OCI-LY1 (cell line): ENCODE data around the gene OR9Q1.

Source experiments
- EZH2 ChIP-seq: fragments of 200-600 bp; sonication (generic), shearing (Covaris generic); IDR thresholded peaks from 2 replicates; pipeline ENCODE4 v1.8.0; 2017; ENCODE audit warnings: borderline replicate concordance, mixed run types, mild to moderate bottlenecking, antibody characterized with exemption, low read length, moderate library complexity, mixed read lengths
- TF ChIP-seq, protein P1 (sequence below): fragments of 200-600 bp; sonication (generic), shearing (Covaris generic); IDR thresholded peaks from 2 replicates; pipeline ENCODE4 v1.5.1; 2017; ENCODE audit warnings: mild to moderate bottlenecking, antibody characterized with exemption, low read length, moderate library complexity, mixed read lengths

DNA sequence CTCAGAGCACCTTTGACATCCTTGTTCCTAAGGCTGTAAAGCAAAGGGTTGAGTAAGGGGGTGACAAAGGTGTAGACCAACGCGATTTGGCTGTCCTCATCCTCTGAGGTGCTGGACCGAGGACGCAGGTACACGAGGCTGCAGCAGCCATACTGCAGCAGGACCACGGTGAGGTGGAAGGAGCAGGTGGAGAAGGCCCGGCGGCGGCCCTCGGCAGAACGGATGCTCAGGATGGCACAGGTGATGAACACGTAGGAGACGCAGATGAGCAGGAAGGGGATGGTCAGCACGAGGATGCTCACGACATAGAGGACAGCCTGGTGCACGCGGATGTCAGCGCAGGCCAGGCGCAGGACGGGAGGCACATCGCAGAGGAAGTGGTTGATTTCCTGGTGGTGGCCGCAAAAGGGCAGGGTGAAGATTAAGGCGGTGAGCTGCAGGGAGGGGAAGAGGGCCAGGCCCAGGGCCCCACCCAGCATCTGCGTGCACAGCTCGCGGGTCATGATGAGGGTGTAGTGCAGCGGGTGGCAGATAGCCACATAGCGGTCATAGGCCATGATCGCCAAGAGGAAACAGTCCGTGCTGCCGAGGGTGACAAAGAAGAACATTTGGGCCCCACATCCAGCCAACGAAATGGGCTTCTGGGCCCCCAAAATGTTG lies 204.4 kb downstream of the OR9Q1 start:
- no peak for TF ChIP-seq EZH2
- TF ChIP-seq, protein P1, sequence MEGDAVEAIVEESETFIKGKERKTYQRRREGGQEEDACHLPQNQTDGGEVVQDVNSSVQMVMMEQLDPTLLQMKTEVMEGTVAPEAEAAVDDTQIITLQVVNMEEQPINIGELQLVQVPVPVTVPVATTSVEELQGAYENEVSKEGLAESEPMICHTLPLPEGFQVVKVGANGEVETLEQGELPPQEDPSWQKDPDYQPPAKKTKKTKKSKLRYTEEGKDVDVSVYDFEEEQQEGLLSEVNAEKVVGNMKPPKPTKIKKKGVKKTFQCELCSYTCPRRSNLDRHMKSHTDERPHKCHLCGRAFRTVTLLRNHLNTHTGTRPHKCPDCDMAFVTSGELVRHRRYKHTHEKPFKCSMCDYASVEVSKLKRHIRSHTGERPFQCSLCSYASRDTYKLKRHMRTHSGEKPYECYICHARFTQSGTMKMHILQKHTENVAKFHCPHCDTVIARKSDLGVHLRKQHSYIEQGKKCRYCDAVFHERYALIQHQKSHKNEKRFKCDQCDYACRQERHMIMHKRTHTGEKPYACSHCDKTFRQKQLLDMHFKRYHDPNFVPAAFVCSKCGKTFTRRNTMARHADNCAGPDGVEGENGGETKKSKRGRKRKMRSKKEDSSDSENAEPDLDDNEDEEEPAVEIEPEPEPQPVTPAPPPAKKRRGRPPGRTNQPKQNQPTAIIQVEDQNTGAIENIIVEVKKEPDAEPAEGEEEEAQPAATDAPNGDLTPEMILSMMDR = no peak
